CD14-positive monocyte (primary cell): ENCODE results near the gene CARNS1. TPM values are rescaled to one million over a fixed set of nuclear protein-coding genes. Genes with fewer than 3 reads are reported as not detected.

ENCODE experiments used
- DNase-seq, 3 donors: peaks; one replicate each; pipeline ENCODE4 v3.0.0-alpha.2; 2011 to 2022
- H2AFZ ChIP-seq: 2 replicates; pipeline ENCODE4 v1.6.0; 2012; ENCODE audit warnings: mild to moderate bottlenecking, low read depth, low read length, inconsistent platforms; ENCODE audit not compliant: insufficient read depth, poor library complexity, severe bottlenecking
- H3K27ac ChIP-seq, 2 donors: 1 replicate in 1 of 2; 2 replicates in 1 of 2; pipeline ENCODE4 v1.5.1; 2012 to 2013; ENCODE audit warnings: low read length in 2 of 2, control low read depth in 1 of 2, inconsistent platforms in 1 of 2, low read depth in 1 of 2, mild to moderate bottlenecking in 1 of 2
- H3K27me3 ChIP-seq, 2 donors: one replicate each; pipeline versions ENCODE4 v1.6.0 to v1.6.1; 2011 to 2013; ENCODE audit warnings: low read length in 2 of 2; ENCODE audit not compliant: control insufficient read depth in 2 of 2, insufficient read depth in 2 of 2
- H3K36me3 ChIP-seq, 2 donors: replicated peaks in 1 of 2; 1 replicate in 1 of 2; 2 replicates in 1 of 2; pipeline versions ENCODE4 v1.5.1 to v1.6.1; 2012 to 2013; ENCODE audit warnings: low read length in 2 of 2, control low read depth in 1 of 2, inconsistent platforms in 1 of 2, mild to moderate bottlenecking in 1 of 2; ENCODE audit not compliant: insufficient read depth in 2 of 2, control insufficient read depth in 1 of 2
- H3K4me1 ChIP-seq, 2 donors: 1 replicate in 1 of 2; 2 replicates in 1 of 2; pipeline versions ENCODE4 v1.5.1 to v1.6.1; 2012 to 2013; ENCODE audit warnings: low read length in 2 of 2, control low read depth in 1 of 2, inconsistent platforms in 1 of 2, mild to moderate bottlenecking in 1 of 2, moderate library complexity in 1 of 2; ENCODE audit not compliant: insufficient read depth in 2 of 2, control insufficient read depth in 1 of 2
- H3K4me2 ChIP-seq: replicated peaks from 2 replicates; pipeline ENCODE3; 2012; ENCODE audit warnings: low read length, moderate library complexity, mild to moderate bottlenecking; ENCODE audit not compliant: poor library complexity, severe bottlenecking; ENCODE audit errors: extremely low read depth
- H3K4me3 ChIP-seq, 3 experiments: fragments of 200-600 bp in 1 of 3; sonication (generic) in 1 of 3; replicated peaks in 1 of 3; 1 replicate in 2 of 3; 2 replicates in 1 of 3; pipeline ENCODE4 v1.5.1; 2011 to 2013; ENCODE audit warnings: low read length in 3 of 3, mild to moderate bottlenecking in 3 of 3, control low read depth in 2 of 3, low read depth in 2 of 3, inconsistent platforms in 1 of 3, moderate library complexity in 1 of 3
- H3K79me2 ChIP-seq: 2 replicates; pipeline ENCODE4 v1.6.0; 2012; ENCODE audit warnings: mild to moderate bottlenecking, control low read depth, inconsistent platforms, low read length, moderate library complexity; ENCODE audit not compliant: insufficient read depth
- H3K9ac ChIP-seq: 2 replicates; pipeline ENCODE4 v1.6.0; 2017; ENCODE audit warnings: low read length, mild to moderate bottlenecking; ENCODE audit not compliant: insufficient read depth, poor library complexity, severe bottlenecking
- H3K9me3 ChIP-seq, 2 donors: replicated peaks in 1 of 2; 1 replicate in 1 of 2; 2 replicates in 1 of 2; pipeline versions ENCODE4 v1.5.1 to v1.6.1; 2012 to 2013; ENCODE audit warnings: low read length in 2 of 2, control low read depth in 1 of 2; ENCODE audit not compliant: control insufficient read depth in 1 of 2, insufficient read depth in 1 of 2
- H4K20me1 ChIP-seq: 2 replicates; pipeline ENCODE4 v1.6.0; 2012; ENCODE audit warnings: mild to moderate bottlenecking, low read length, control low read depth, moderate library complexity; ENCODE audit not compliant: insufficient read depth
- H3K27ac Mint-ChIP-seq, 7 donors: one replicate each; pipeline ENCODE4 v1.8.0; 2020; ENCODE audit warnings: mild to moderate bottlenecking in 7 of 7, mixed read lengths in 7 of 7, moderate library complexity in 6 of 7, inconsistent platforms in 2 of 7
- H3K27me3 Mint-ChIP-seq, 3 donors: one replicate each; pipeline ENCODE4 v1.8.0; 2021 to 2022; ENCODE audit warnings: low read depth in 3 of 3, mild to moderate bottlenecking in 3 of 3, mixed read lengths in 3 of 3, moderate library complexity in 3 of 3, inconsistent platforms in 1 of 3
- H3K36me3 Mint-ChIP-seq, 2 donors: one replicate each; pipeline ENCODE4 v1.8.0; 2020; ENCODE audit warnings: mixed read lengths in 2 of 2, inconsistent platforms in 1 of 2, mild to moderate bottlenecking in 1 of 2
- H3K4me1 Mint-ChIP-seq: one replicate; pipeline ENCODE4 v1.8.0; 2020; ENCODE audit warnings: mild to moderate bottlenecking, mixed read lengths
- H3K4me3 Mint-ChIP-seq, 2 donors: one replicate each; pipeline ENCODE4 v1.8.0; 2020; ENCODE audit warnings: mild to moderate bottlenecking in 2 of 2, mixed read lengths in 2 of 2, moderate library complexity in 1 of 2
- H3K9me3 Mint-ChIP-seq, 7 donors: one replicate each; pipeline ENCODE4 v1.8.0; 2020 to 2022; ENCODE audit warnings: mixed read lengths in 7 of 7, mild to moderate bottlenecking in 6 of 7, moderate library complexity in 6 of 7, inconsistent platforms in 2 of 7
- WGBS: methylation state at CpG from one replicate; pipeline ENCODE4 v1.1.5; 2013; ENCODE audit warnings: missing lambda C conversion rate; ENCODE audit not compliant: insufficient coverage; 5-methylcytosine and 5-hydroxymethylcytosine counted together
- intact Hi-C, 2 donors: fragments of 100-400 bp; cut with micrococcal nuclease; formaldehyde crosslinking; loops; one replicate each; pipeline versions ENCODE4 v1.15.0 to v1.15.1; 2023
- polyA plus RNA-seq, 3 donors: library from polyadenylated mRNA; depleted of rRNA in 1 of 3; unstranded in 2 of 3; stranded (reverse) in 1 of 3; fragments of 300-500 nt in 2 of 3; fragments of >200 nt in 1 of 3; fragmentation: Illumina TruSeq in 2 of 3; gene quantifications; 1 replicate in 2 of 3; 2 replicates in 1 of 3; pipeline ENCODE4 v1.2.3, GENCODE V29; 2012 to 2021
- TF ChIP-seq, protein P1 (sequence below): fragments of 200-600 bp; IDR thresholded peaks from one replicate; pipeline ENCODE4 v1.8.0; 2022; ENCODE audit warnings: antibody characterized with exemption, mild to moderate bottlenecking

CARNS1 gene
- polyA plus RNA-seq, 3 donors: 0.09 TPM; not detected in 2

DNA sequence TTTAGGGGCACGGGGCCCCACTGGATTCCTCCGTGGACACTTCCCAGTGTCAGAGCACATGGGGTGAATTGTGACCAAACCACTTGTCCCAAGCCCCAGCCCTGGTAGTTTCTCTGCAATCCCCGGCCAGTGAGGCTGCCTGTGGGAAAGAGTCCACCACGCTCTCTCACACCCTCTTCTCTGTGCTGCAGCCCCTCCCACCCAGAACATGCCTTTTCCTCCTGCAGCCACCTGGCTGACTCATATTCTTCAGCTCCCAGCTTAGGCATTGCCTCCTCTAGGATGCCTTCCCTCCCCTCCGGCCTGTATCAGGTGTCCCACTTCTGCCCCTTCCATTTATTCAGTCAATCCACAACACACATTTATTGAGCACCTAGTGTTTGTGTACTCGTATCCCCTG lies 7.4 kb downstream of the CARNS1 start:
- Histone ChIP-seq H3K36me3 (no peaks in the 10 kb centered on the region), H3K4me1 (peaks cover 27 to 43% of the 10 kb centered on the region in 2 donors), H3K79me2 (no peaks in the 10 kb centered on the region), H3K9me3 (no peaks in the 10 kb centered on the region), H3K4me3 (no peak overlapping the region), H4K20me1 (no peaks in the 10 kb centered on the region), H3K9ac (no peak overlapping the region), H3K4me2 (no peak overlapping the region), H2AFZ (no peak overlapping the region), H3K27me3 (peaks cover 0 to 23% of the 10 kb centered on the region in 2 donors), H3K27ac (no peak overlapping the region)
- Mint-ChIP-seq H3K36me3 (no peaks in the 10 kb centered on the region), H3K27me3 (peaks cover 15 to 26% (median 26%) of the 10 kb centered on the region in 3 donors), H3K9me3 (peaks cover 0 to 2% (median 0%) of the 10 kb centered on the region in 7 donors), H3K4me3 (peak overlapping the region in 1 of 2 donors; percentile 12), H3K4me1 (peaks cover 24% of the 10 kb centered on the region), H3K27ac (no peak overlapping the region)
- TF ChIP-seq, protein P1, sequence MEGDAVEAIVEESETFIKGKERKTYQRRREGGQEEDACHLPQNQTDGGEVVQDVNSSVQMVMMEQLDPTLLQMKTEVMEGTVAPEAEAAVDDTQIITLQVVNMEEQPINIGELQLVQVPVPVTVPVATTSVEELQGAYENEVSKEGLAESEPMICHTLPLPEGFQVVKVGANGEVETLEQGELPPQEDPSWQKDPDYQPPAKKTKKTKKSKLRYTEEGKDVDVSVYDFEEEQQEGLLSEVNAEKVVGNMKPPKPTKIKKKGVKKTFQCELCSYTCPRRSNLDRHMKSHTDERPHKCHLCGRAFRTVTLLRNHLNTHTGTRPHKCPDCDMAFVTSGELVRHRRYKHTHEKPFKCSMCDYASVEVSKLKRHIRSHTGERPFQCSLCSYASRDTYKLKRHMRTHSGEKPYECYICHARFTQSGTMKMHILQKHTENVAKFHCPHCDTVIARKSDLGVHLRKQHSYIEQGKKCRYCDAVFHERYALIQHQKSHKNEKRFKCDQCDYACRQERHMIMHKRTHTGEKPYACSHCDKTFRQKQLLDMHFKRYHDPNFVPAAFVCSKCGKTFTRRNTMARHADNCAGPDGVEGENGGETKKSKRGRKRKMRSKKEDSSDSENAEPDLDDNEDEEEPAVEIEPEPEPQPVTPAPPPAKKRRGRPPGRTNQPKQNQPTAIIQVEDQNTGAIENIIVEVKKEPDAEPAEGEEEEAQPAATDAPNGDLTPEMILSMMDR: no peak
- DNase-seq: no peak
- intact Hi-C loops: no loop called here
- 80% methylated on average over 6 of the region's 6 CpGs for WGBS

DNA sequence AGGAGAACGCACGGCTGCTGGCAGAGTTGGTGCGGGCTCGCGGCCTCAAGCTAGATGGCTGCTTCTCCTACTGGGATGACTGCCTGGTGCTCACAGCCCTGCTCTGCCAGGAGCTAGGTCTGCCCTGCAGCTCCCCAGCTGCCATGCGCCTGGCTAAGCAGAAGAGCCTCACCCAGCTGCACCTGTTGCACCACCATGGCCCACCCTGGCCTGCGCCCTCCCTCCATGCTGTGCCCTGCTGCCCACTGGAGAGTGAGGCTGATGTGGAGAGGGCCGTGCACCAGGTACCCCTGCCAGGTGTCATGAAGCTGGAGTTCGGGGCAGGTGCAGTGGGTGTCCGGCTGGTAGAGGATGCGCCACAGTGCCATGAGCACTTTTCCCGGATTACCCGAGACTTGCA lies 8.0 kb downstream of the CARNS1 start:
- peaks cover 0 to 17% of the 10 kb centered on the region in 2 donors for H3K27me3 ChIP-seq
- H3K4me3 ChIP-seq: no peak overlapping the region
- H3K36me3 ChIP-seq: no peaks in the 10 kb centered on the region
- H2AFZ ChIP-seq: no peak overlapping the region
- 95% methylated on average over 12 of the region's 13 CpGs for WGBS
- no peak for DNase-seq
- peaks cover 9 to 20% (median 20%) of the 10 kb centered on the region in 3 donors for H3K27me3 Mint-ChIP-seq
- H3K79me2 ChIP-seq: peaks cover under 1% of the 10 kb centered on the region
- no peaks in the 10 kb centered on the region for H4K20me1 ChIP-seq
- H3K36me3 Mint-ChIP-seq: no peaks in the 10 kb centered on the region
- intact Hi-C loops: no loop called here
- H3K4me2 ChIP-seq: no peak overlapping the region
- TF ChIP-seq, protein P1: no peak
- peaks cover 27 to 40% of the 10 kb centered on the region in 2 donors for H3K4me1 ChIP-seq
- no peak overlapping the region for H3K27ac Mint-ChIP-seq
- H3K4me3 Mint-ChIP-seq: peak overlapping the region in 1 of 2 donors; percentile 12
- H3K9ac ChIP-seq: no peak overlapping the region
- H3K9me3 Mint-ChIP-seq: no peaks in the 10 kb centered on the region
- H3K9me3 ChIP-seq: no peaks in the 10 kb centered on the region
- H3K4me1 Mint-ChIP-seq: peaks cover 25% of the 10 kb centered on the region
- no peak overlapping the region for H3K27ac ChIP-seq
